SK-N-MC (cell line): ENCODE measurements around the gene FASTKD3.

Experiments
- EZH2 ChIP-seq: fragments of 200-600 bp; sonication (generic); IDR thresholded peaks from one replicate; pipeline ENCODE4 v1.6.1; 2017; ENCODE audit warnings: antibody characterized with exemption
- FOXP2 ChIP-seq: optimal IDR thresholded peaks from 2 replicates; pipeline ENCODE3; 2011; ENCODE audit warnings: mild to moderate bottlenecking, moderate library complexity; ENCODE audit not compliant: insufficient read depth; ENCODE audit errors: extremely low read length, control extremely low read depth
- POLR2AphosphoS5 ChIP-seq: IDR thresholded peaks from 2 replicates; pipeline ENCODE4 v1.6.1; 2012; ENCODE audit warnings: mild to moderate bottlenecking, low read depth, low read length, borderline replicate concordance

DNA sequence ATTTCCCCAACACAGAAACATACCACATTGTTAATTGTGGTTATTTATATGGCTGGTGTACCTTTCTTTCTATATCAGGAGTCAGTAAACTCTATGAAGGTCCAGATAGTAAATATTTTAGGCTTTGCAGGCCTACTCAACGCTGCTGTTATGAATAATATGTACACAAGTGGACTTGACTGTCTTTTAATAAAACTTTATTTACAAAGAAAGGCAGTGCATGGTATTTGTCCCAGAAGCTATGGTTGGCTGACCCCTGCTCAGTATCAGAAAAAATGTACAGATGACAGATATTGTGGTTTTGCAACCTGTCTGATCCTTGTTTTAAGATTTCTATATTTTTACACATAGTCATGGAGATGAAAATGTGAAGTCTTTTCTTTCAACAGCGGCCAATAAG is 5.8 kb upstream of the FASTKD3 start:
- TF ChIP-seq POLR2AphosphoS5 (no peak), EZH2 (no peak), FOXP2 (no peak)
